ENCODE data around the gene COL10A1.

GRCh38 chr6:116106146-116106545 is 19.8 kb downstream of the COL10A1 start:
- TF ChIP-seq CTCF (IDR thresholded peaks at IDR 0.05) (no peak), POLR2AphosphoS5 (IDR thresholded peaks at IDR 0.05) (no peak)

All from breast epithelium (tissue), 3 donors.